Keratinocyte (primary cell): ENCODE results near the gene CHSY3.

Experiments
- CTCF ChIP-seq, 3 experiments: IDR thresholded peaks in 1 of 3; conservative IDR thresholded peaks in 1 of 3; optimal IDR thresholded peaks in 1 of 3; 2 replicates in 2 of 3; 3 replicates in 1 of 3; pipeline versions ENCODE3 to v1.5.1; 2011; ENCODE audit warnings: low read length in 3 of 3, mild to moderate bottlenecking in 3 of 3, moderate library complexity in 2 of 3, control low read depth in 1 of 3, inconsistent platforms in 1 of 3; ENCODE audit not compliant: insufficient read depth in 2 of 3; ENCODE audit errors: extremely low read depth in 1 of 3
- EZH2 ChIP-seq: IDR thresholded peaks from one replicate; pipeline ENCODE4 v1.6.1; 2012; ENCODE audit warnings: inconsistent platforms, mild to moderate bottlenecking, low read length, moderate library complexity

- no peak for TF ChIP-seq CTCF (optimal IDR thresholded peaks at IDR 0.05 in 1 of 3, IDR thresholded peaks at IDR 0.05 in 1 of 3, conservative IDR thresholded peaks at IDR 0.05 in 1 of 3; ENCODE audit: extremely low read depth in 1 of 3, insufficient read depth in 2 of 3, low read length in 3 of 3)
- no peak for TF ChIP-seq EZH2
Measured at GRCh38 chr5:129945028-129945427, 40.8 kb downstream of the CHSY3 start.
